H1 (cell line): ENCODE measurements around the gene NME4. TPM values are rescaled to one million over a fixed set of nuclear protein-coding genes. Genes with fewer than 3 reads are reported as not detected.
A peak's percentile ranks its signal among the peaks of the same experiment; 100 is the strongest.

Experiments
- CTCF ChIA-PET: fragments of 300-600 bp; sonication (Branson Sonifier 250); formaldehyde crosslinking; loops from one replicate; lab custom pipeline; 2021; ENCODE audit not compliant: partially characterized antibody; lab: Charles Lee
- POLR2A ChIA-PET: fragments of 300-600 bp; sonication (Branson Sonifier 250); formaldehyde crosslinking; loops from one replicate; lab custom pipeline; 2021; ENCODE audit warnings: inconsistent platforms; ENCODE audit not compliant: partially characterized antibody; lab: Charles Lee
- DNase-seq, 2 experiments: peaks; one replicate each; pipeline versions ENCODE4 v3.0.0 to v3.0.0-alpha.2; 2010 to 2022; ENCODE audit warnings: low spot score in 2 of 2, low read depth in 1 of 2, mixed read lengths in 1 of 2
- FAIRE-seq: peaks from 2 replicates; lab custom pipeline; 2011; peaks lifted over from hg19 to GRCh38; lab: Jason Lieb, UNC
- H2AFZ ChIP-seq: 2 replicates; pipeline ENCODE4 v1.8.1; 2012; ENCODE audit warnings: low read length, inconsistent platforms
- H2AK5ac ChIP-seq: 2 replicates; pipeline ENCODE4 v1.6.1; 2013; ENCODE audit warnings: low read depth, low read length
- H2BK120ac ChIP-seq: replicated peaks from 2 replicates; pipeline ENCODE3; 2013; ENCODE audit warnings: low read depth, low read length, inconsistent platforms
- H2BK12ac ChIP-seq: 2 replicates; pipeline ENCODE4 v1.6.1; 2013; ENCODE audit warnings: low read depth, low read length
- H2BK15ac ChIP-seq: 2 replicates; pipeline ENCODE4 v1.6.1; 2013; ENCODE audit warnings: low read length
- H2BK20ac ChIP-seq: 2 replicates; pipeline ENCODE4 v1.6.1; 2013; ENCODE audit warnings: low read length
- H2BK5ac ChIP-seq: 2 replicates; pipeline ENCODE4 v1.6.1; 2013; ENCODE audit warnings: low read depth, low read length
- H3K14ac ChIP-seq: 2 replicates; pipeline ENCODE4 v1.6.1; 2013; ENCODE audit warnings: inconsistent platforms; ENCODE audit not compliant: insufficient read length
- H3K18ac ChIP-seq: 2 replicates; pipeline ENCODE4 v1.6.1; 2013; ENCODE audit warnings: low read length; ENCODE audit errors: extremely low read depth
- H3K23ac ChIP-seq: 2 replicates; pipeline ENCODE4 v1.6.1; 2013; ENCODE audit warnings: inconsistent platforms; ENCODE audit not compliant: insufficient read length
- H3K23me2 ChIP-seq: 2 replicates; pipeline ENCODE4 v1.6.1; 2013; ENCODE audit warnings: low read depth, low read length
- H3K27ac ChIP-seq: 2 replicates; pipeline ENCODE4 v1.6.1; 2011; ENCODE audit warnings: low read depth, low read length, inconsistent platforms
- H3K27me3 ChIP-seq, 4 experiments: replicated peaks in 1 of 4; 1 replicate in 1 of 4; 2 replicates in 3 of 4; pipeline versions ENCODE4 v1.6.1 to v1.8.1; 2011 to 2013; ENCODE audit warnings: low read length in 3 of 4, mild to moderate bottlenecking in 3 of 4, inconsistent platforms in 2 of 4, mixed read lengths in 2 of 4, moderate library complexity in 1 of 4; ENCODE audit not compliant: control insufficient read depth in 3 of 4, insufficient read depth in 3 of 4; ENCODE audit errors: extremely low read depth in 1 of 4
- H3K36me3 ChIP-seq, 4 experiments: 2 replicates each; pipeline versions ENCODE4 v1.6.1 to v1.8.1; 2011 to 2013; ENCODE audit warnings: mild to moderate bottlenecking in 4 of 4, low read length in 3 of 4, moderate library complexity in 2 of 4, control low read depth in 1 of 4, inconsistent platforms in 1 of 4; ENCODE audit not compliant: insufficient read depth in 4 of 4, control insufficient read depth in 2 of 4
- H3K4ac ChIP-seq: replicated peaks from 2 replicates; pipeline ENCODE3; 2013; ENCODE audit warnings: low read length, low read depth, mixed read lengths, inconsistent platforms; ENCODE audit not compliant: insufficient read length
- H3K4me1 ChIP-seq, 4 experiments: replicated peaks in 1 of 4; 1 replicate in 1 of 4; 2 replicates in 3 of 4; pipeline versions ENCODE4 v1.6.1 to v1.8.1; 2011 to 2013; ENCODE audit warnings: low read length in 3 of 4, inconsistent platforms in 2 of 4, mixed read lengths in 1 of 4; ENCODE audit not compliant: insufficient read depth in 4 of 4, control insufficient read depth in 3 of 4
- H3K4me2 ChIP-seq, 2 experiments: 2 replicates each; pipeline versions ENCODE4 v1.6.1 to v1.8.1; 2011 to 2013; ENCODE audit warnings: low read depth in 2 of 2, low read length in 2 of 2, control low read depth in 1 of 2, inconsistent platforms in 1 of 2, mild to moderate bottlenecking in 1 of 2; ENCODE audit not compliant: insufficient read depth in 1 of 2
- H3K4me3 ChIP-seq, 4 experiments: fragments of 200-600, 300-600 bp in 1 of 4; sonication (generic), shearing (Covaris generic), sonication (Bioruptor Twin) in 1 of 4; 2 replicates each; pipeline versions ENCODE4 v1.5.1 to v1.8.1; 2011 to 2016; ENCODE audit warnings: low read length in 4 of 4, low read depth in 3 of 4, control low read depth in 2 of 4, inconsistent platforms in 2 of 4, mild to moderate bottlenecking in 2 of 4, mixed read lengths in 1 of 4, moderate library complexity in 1 of 4; ENCODE audit not compliant: insufficient read depth in 2 of 4; ENCODE audit errors: extremely low read depth in 1 of 4
- H3K56ac ChIP-seq: replicated peaks from 2 replicates; pipeline ENCODE3; 2013; ENCODE audit warnings: low read depth, mild to moderate bottlenecking, mixed read lengths, low read length, inconsistent platforms; ENCODE audit not compliant: insufficient read length
- H3K79me1 ChIP-seq: 2 replicates; pipeline ENCODE4 v1.6.1; 2013; ENCODE audit warnings: low read depth, low read length, control low read depth
- H3K79me2 ChIP-seq, 2 experiments: 2 replicates each; pipeline versions ENCODE4 v1.6.1 to v1.8.1; 2012 to 2013; ENCODE audit warnings: low read length in 2 of 2, mild to moderate bottlenecking in 2 of 2, inconsistent platforms in 1 of 2; ENCODE audit not compliant: insufficient read depth in 2 of 2, control insufficient read depth in 1 of 2
- H3K9ac ChIP-seq, 4 experiments: replicated peaks in 1 of 4; 1 replicate in 1 of 4; 2 replicates in 3 of 4; pipeline versions ENCODE4 v1.6.1 to v1.8.1; 2011 to 2013; ENCODE audit warnings: low read depth in 3 of 4, low read length in 3 of 4, control low read depth in 2 of 4, mild to moderate bottlenecking in 2 of 4, moderate library complexity in 2 of 4, inconsistent platforms in 1 of 4; ENCODE audit errors: extremely low read depth in 1 of 4
- H3K9me3 ChIP-seq, 2 experiments: 2 replicates each; pipeline versions ENCODE4 v1.6.1 to v1.8.1; 2012 to 2013; ENCODE audit warnings: mild to moderate bottlenecking in 2 of 2, moderate library complexity in 2 of 2, control low read depth in 1 of 2, inconsistent platforms in 1 of 2, low read depth in 1 of 2, low read length in 1 of 2, mixed read lengths in 1 of 2; ENCODE audit not compliant: insufficient read depth in 2 of 2
- H4K20me1 ChIP-seq, 2 experiments: replicated peaks in 1 of 2; 2 replicates each; pipeline versions ENCODE3 to v1.8.1; 2011 to 2013; ENCODE audit warnings: inconsistent platforms in 2 of 2, low read length in 2 of 2, mild to moderate bottlenecking in 1 of 2; ENCODE audit not compliant: insufficient read depth in 2 of 2, control insufficient read depth in 1 of 2
- H4K5ac ChIP-seq: 2 replicates; pipeline ENCODE4 v1.6.1; 2013; ENCODE audit warnings: low read length, low read depth, mixed read lengths, inconsistent platforms; ENCODE audit not compliant: insufficient read length
- H4K8ac ChIP-seq: 2 replicates; pipeline ENCODE4 v1.8.0; 2013; ENCODE audit warnings: mild to moderate bottlenecking, moderate library complexity, low read length, inconsistent platforms; ENCODE audit not compliant: insufficient read depth; ENCODE audit errors: extremely low read depth
- H4K91ac ChIP-seq: replicated peaks from 2 replicates; pipeline ENCODE3; 2013; ENCODE audit warnings: low read length, mixed read lengths, inconsistent platforms; ENCODE audit not compliant: insufficient read length
- ATF2 ChIP-seq: IDR thresholded peaks from 2 replicates; pipeline ENCODE4 v1.6.1; 2012; ENCODE audit warnings: low read length, inconsistent platforms
- CEBPB ChIP-seq: IDR thresholded peaks from 2 replicates; pipeline ENCODE4 v1.6.1; 2012; ENCODE audit warnings: low read depth, low read length
- WGBS, 2 experiments: shearing (Covaris generic) in 1 of 2; methylation state at CpG; one replicate each; pipeline versions ENCODE4 v1.1.6 to v1.1.7; 2013 to 2015; ENCODE audit warnings: low lambda C conversion rate in 2 of 2, mixed read lengths in 2 of 2, inconsistent platforms in 1 of 2, low coverage in 1 of 2, missing lambda C conversion rate in 1 of 2; ENCODE audit not compliant: insufficient replicate concordance in 2 of 2, insufficient coverage in 1 of 2, insufficient read length in 1 of 2; ENCODE audit errors: extremely low coverage in 1 of 2, missing lambda C conversion rate in 1 of 2; 5-methylcytosine and 5-hydroxymethylcytosine counted together
- polyA plus RNA-seq, 7 experiments: library from polyadenylated mRNA; depleted of rRNA in 3 of 7; stranded (reverse) in 5 of 7; unstranded in 2 of 7; fragments of >200 nt in 5 of 7; fragments of 200-250 nt in 2 of 7; gene quantifications; 1 replicate in 5 of 7; 2 replicates in 1 of 7; 4 replicates in 1 of 7; pipeline versions ENCODE4 v1.2.1 to v1.2.3, GENCODE V29; 2011 to 2013; ENCODE audit warnings: missing spikeins in 2 of 7, mixed read lengths in 2 of 7
- total RNA-seq: library from RNA; stranded (reverse); fragmentation: NEBNext Ultra II Directional; extraction: Animal tissue kit (Norgen Biotek cat#: 25700); gene quantifications from 2 replicates; pipeline ENCODE4 v1.2.1, GENCODE V29; 2021

Gene NME4
- total and polyA plus RNA-seq, 2 of the 8 experiments (the other 6 are each of a cell fraction or from before 2014, with no cell fraction given): 408 to 863 TPM

- no peak overlapping the region for H4K5ac ChIP-seq
- H3K23ac ChIP-seq: no peak overlapping the region
- no peak overlapping the region; the same call in 1 of the 2 replicates for H2BK12ac ChIP-seq
- CTCF ChIA-PET: interaction anchor here (0.9 to 1.7 kb wide), 5 partner anchors 8 to 249 kb away, joined by 3 to 9 read pairs (median 3); no protein-coding TSS in a partner anchor
- no peak overlapping the region for H3K27ac ChIP-seq
- no peak overlapping the region for H3K14ac ChIP-seq
- no peak overlapping the region for H2BK15ac ChIP-seq
- H2AK5ac ChIP-seq: no peak overlapping the region
- H3K79me2 ChIP-seq: no peaks in the 10 kb centered on the region; a peak in 1 of 4 replicates
- H4K8ac ChIP-seq: no peak overlapping the region; the same call in 1 of the 2 replicates
- H4K91ac ChIP-seq: peak overlapping the region; percentile 40
- H2BK120ac ChIP-seq: no peak overlapping the region
- H3K4me2 ChIP-seq: no peak overlapping the region; a peak in 1 of 4 replicates
- no peak overlapping the region for H3K4ac ChIP-seq
- no peak overlapping the region for H3K9ac ChIP-seq
- H3K4me3 ChIP-seq: no peak overlapping the region
- no peak overlapping the region for H2AFZ ChIP-seq
- H3K23me2 ChIP-seq: peaks cover 5% of the 10 kb centered on the region
- FAIRE-seq: no peak
- H2BK20ac ChIP-seq: no peak overlapping the region
- TF ChIP-seq ATF2: no peak
- no peak for TF ChIP-seq CEBPB
- H3K4me1 ChIP-seq: peaks cover 0 to 26% (median 13%) of the 10 kb centered on the region in 4 experiments; a peak in 6 of 7 replicates
- WGBS, 2 experiments: 92% methylated on average over 22 of the region's 22 CpGs; no CpG with 5 or more reads in 1 of the 2 experiments
- peaks cover 2 to 21% of the 10 kb centered on the region in 2 experiments for H4K20me1 ChIP-seq
- H3K79me1 ChIP-seq: no peaks in the 10 kb centered on the region; the same call in 1 of the 2 replicates
- peaks cover 7 to 18% (median 14%) of the 10 kb centered on the region in 4 experiments; a peak in 6 of 8 replicates for H3K36me3 ChIP-seq
- DNase-seq: no peak
- POLR2A ChIA-PET: interaction anchor here (0.5 to 6.7 kb wide), 11 partner anchors 8 to 250 kb away, joined by 3 to 67 read pairs (median 4); partner anchors contain the start of genes CAPN15 and WDR90
- no peaks in the 10 kb centered on the region for H3K27me3 ChIP-seq
- peak overlapping the region; percentile 63 for H2BK5ac ChIP-seq
- no peak overlapping the region for H3K18ac ChIP-seq
- no peaks in the 10 kb centered on the region for H3K9me3 ChIP-seq
- H3K56ac ChIP-seq: no peak overlapping the region
Measured at GRCh38 chr16:399340-400019, 2.5 kb downstream of the NME4 start.
